Esophagus (tissue), 2 donors: ENCODE results near the gene CAPN9. TPM values are rescaled to one million over a fixed set of nuclear protein-coding genes. Genes with fewer than 3 reads are reported as not detected.

Experiments
- H3K27ac ChIP-seq, 2 donors: one replicate each; pipeline ENCODE4 v1.5.1; 2013; ENCODE audit warnings: low read depth in 2 of 2, mild to moderate bottlenecking in 2 of 2, inconsistent platforms in 1 of 2, low read length in 1 of 2, moderate library complexity in 1 of 2
- H3K27me3 ChIP-seq, 2 donors: one replicate each; pipeline ENCODE4 v1.6.1; 2013; ENCODE audit warnings: low read length in 2 of 2, control low read depth in 1 of 2, mild to moderate bottlenecking in 1 of 2; ENCODE audit not compliant: insufficient read depth in 2 of 2, control insufficient read depth in 1 of 2
- H3K36me3 ChIP-seq, 2 donors: one replicate each; pipeline ENCODE4 v1.6.1; 2013; ENCODE audit warnings: low read length in 1 of 2; ENCODE audit not compliant: control insufficient read depth in 2 of 2, insufficient read depth in 2 of 2
- H3K4me1 ChIP-seq, 2 donors: one replicate each; pipeline ENCODE4 v1.6.1; 2013; ENCODE audit warnings: low read length in 1 of 2; ENCODE audit not compliant: control insufficient read depth in 2 of 2, insufficient read depth in 2 of 2
- H3K4me3 ChIP-seq, 2 donors: one replicate each; pipeline ENCODE4 v1.5.1; 2013; ENCODE audit warnings: low read length in 2 of 2, mild to moderate bottlenecking in 2 of 2, low read depth in 1 of 2, moderate library complexity in 1 of 2
- H3K9me3 ChIP-seq, 2 donors: one replicate each; pipeline ENCODE4 v1.6.1; 2013; ENCODE audit warnings: mild to moderate bottlenecking in 2 of 2, low read depth in 1 of 2, low read length in 1 of 2, moderate library complexity in 1 of 2; ENCODE audit not compliant: control insufficient read depth in 2 of 2, insufficient read depth in 1 of 2
- WGBS, 2 donors: extraction: QIAGEN DNeasy Blood & Tissue Kit; methylation state at CpG; one replicate each; pipeline ENCODE4 v1.1.7; 2013; 5-methylcytosine and 5-hydroxymethylcytosine counted together
- polyA plus RNA-seq, 2 donors: library from polyadenylated mRNA; stranded (reverse); fragments of 200-250 nt; gene quantifications; one replicate each; pipeline ENCODE4 v1.2.3, GENCODE V29; 2013
- donor health status: healthy with polysubstance abuse.
- donor health status: Bipolar disorder and iron deficiency.

The CAPN9 gene
- polyA plus RNA-seq, 2 donors, result 0.06 TPM; not detected in 1

DNA sequence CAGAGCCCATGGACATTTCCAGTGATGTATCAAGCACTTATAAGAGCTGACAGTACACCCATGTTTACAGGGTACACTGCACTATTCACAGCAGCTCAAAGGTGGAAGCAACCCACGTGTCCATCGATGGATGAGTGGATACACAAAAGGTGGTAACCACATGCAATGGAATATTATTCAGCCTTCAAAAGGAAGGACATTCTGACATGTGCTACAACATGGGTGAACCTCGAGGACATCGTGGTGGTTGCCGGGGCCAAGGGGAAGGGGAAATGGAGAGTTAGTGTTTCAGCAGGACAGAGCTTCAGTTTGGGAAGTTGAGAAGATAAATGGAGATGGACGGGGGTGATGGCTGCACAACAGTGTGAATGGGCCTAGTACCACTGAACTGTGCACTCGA is 42.4 kb upstream of the CAPN9 start:
- WGBS, 2 donors, result 92 to 94% methylated on average over 7 of the region's 7 CpGs
- Histone ChIP-seq H3K9me3 (no peaks in the 10 kb centered on the region), H3K27ac (no peak overlapping the region), H3K4me1 (peaks cover 2% of the 10 kb centered on the region in 2 donors), H3K4me3 (no peak overlapping the region), H3K36me3 (no peaks in the 10 kb centered on the region), H3K27me3 (no peaks in the 10 kb centered on the region)

DNA sequence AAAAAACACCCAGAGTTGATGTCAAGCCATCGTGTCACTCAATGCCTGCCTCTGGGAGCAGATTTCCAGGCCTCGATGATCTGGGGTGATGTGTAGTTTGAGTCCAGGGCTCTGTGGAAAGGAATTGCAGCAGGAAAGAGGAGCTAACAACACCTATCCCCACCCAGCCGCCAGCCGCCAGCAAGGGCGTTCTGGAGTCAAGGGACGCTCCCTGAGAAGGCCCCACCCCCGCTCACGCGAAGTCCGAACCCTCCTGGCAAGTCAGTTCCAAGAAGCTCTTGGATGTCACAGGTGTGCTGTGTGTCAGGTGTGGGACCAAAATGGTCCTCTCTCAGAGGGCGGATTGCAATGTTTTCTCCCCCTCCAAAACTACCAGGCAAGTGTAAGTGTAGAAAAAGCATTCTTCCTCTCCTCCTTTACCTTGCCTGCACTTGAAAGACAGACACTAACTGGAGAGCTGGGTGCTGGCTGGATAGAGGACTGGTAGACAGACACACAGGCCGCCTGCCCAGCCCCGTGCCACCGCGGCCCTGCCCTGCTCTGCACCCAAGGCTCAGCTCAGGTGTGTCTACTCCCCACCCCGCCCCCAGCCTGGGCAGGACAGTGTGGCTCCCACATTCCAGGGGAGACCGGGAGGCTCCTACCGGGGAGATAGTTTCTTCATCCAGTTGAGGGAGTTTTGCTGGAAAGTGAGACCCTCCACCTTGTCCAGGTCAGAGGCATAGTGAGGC is 41.7 kb upstream of the CAPN9 start:
- WGBS, 2 donors, result 86 to 88% methylated on average over 18 of the region's 18 CpGs
- Histone ChIP-seq H3K27me3 (no peaks in the 10 kb centered on the region), H3K9me3 (no peaks in the 10 kb centered on the region), H3K36me3 (no peaks in the 10 kb centered on the region), H3K4me3 (no peak overlapping the region), H3K4me1 (peaks cover 2% of the 10 kb centered on the region in 2 donors), H3K27ac (no peak overlapping the region)

DNA sequence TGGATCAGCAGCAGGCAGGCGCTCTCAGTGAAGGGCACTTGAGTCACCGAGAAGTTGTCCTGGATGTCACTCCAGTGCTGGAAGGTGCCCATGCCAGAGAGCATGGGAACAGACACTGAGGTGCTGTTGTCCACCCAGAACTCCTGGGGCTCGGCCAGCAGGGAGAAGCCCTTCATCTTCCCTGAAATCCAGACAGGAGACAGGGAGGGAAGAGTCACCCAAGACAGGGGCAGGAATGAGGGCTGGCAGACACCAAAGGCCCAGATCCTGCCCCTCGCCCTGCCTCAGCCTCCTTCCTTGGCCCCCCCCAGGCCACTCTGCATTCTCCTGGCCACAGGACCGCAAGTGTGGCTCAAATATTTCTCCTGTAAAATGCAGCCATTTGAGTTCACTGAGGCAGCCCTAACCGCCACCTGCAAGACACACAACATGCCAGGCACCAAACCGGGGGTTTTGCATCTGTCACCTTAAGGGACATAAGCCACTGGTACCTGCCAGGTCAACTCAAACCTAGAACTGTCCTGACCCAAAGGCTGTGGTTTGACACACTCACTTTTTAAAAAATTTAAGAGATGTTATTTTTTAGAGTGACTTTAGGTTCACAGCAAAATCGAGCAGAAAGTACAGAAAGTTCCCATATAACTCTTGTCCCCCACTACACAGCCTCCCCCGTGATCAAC is 41.0 kb upstream of the CAPN9 start:
- 88 to 89% methylated on average over 9 of the region's 9 CpGs for WGBS, 2 donors
- peaks cover 2% of the 10 kb centered on the region in 2 donors for H3K4me1 ChIP-seq
- no peak overlapping the region for H3K4me3 ChIP-seq
- H3K27ac ChIP-seq, result no peak overlapping the region
- no peaks in the 10 kb centered on the region for H3K27me3 ChIP-seq
- H3K9me3 ChIP-seq, result no peaks in the 10 kb centered on the region
- H3K36me3 ChIP-seq, result no peaks in the 10 kb centered on the region

DNA sequence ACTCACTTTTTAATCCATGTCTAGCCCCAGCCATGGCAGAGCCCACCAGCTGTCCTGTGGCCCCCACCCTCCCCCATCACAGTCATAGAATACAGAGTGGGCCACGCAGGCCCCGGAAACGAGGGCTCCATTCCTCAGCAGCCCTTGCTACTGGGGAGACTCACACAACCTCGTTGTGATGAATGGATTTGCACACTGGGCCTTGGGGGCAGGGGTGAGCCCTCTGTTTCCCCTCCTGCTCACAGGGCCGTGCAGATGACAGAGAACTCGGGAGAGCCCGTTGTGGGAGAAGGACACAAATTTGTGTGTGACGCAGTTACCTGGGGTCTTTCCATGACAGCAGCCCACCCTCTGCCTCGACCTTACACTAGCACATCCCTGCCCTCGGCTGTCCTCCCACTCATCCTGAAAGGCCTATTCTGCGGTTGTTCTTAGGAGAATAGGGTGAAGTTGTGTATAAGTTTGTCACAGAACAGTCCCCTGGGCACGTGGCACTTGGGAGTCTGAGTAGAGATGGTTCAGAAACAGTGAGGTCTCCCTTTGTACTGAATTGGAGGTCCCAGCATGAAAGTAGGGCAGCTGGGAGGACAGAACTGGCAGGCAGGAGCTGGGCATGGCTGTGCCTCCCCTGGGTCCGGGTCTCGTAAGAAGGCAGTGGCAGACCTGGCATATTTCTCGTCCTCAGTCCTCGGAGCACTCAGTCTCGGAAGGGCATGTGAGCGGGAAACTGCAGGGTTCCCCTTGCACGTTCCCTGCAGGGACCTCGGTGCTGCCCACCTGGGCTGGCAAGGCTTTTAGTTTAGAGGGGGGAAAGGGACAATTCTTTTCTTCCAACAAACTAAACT is 40.1 kb upstream of the CAPN9 start:
- no peaks in the 10 kb centered on the region for H3K36me3 ChIP-seq
- no peaks in the 10 kb centered on the region for H3K27me3 ChIP-seq
- H3K4me3 ChIP-seq, result no peak overlapping the region
- H3K4me1 ChIP-seq, result peaks cover 2% of the 10 kb centered on the region in 2 donors
- no peak overlapping the region for H3K27ac ChIP-seq
- no peaks in the 10 kb centered on the region for H3K9me3 ChIP-seq
- WGBS, 2 donors, result 88% methylated on average over 20 of the region's 20 CpGs

DNA sequence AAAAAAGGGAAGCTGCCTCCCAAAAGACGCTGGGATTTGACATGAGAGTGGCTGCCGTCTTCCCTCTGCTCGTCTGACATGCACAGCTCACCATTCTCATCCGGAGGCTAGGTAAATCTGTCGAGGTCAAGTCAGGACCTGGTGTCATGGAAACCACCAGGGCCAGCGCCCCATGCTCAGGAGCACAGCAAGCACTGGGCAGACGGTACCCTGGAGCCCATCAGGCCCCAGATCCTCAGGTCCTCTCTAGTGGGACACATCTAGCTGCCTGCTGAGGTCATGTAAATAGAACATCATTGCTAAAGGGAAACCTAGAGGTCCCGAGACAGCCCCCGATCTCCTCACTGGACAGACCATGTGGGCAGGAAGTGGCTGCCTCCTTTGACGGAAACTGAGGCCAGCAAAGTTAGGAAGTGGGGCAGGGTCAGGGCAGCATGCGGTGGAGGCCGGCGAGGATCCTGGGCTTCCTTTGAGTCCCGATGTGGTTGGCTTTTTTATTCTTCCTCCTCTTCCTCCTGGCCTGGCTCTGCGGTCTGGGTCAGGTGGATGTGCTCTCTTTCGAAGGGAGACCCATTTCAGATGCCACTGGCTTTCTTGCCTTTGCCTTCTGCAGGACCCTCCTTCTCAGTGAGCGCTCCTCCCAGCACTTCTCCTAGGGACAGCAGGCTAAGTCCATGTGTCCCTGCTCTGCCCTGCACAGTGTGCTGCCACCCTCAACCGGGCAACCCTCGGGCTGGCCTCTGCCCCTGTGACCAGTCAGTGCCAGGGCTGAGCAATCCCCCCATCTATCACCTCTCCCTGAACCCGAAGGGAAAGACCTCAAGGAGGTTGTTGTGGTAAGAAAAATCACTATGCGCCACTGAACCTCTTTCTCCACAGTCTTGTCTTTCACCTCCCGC is 39.2 kb upstream of the CAPN9 start:
- H3K27ac ChIP-seq, result no peak overlapping the region
- H3K9me3 ChIP-seq, result no peaks in the 10 kb centered on the region
- no peaks in the 10 kb centered on the region for H3K36me3 ChIP-seq
- H3K4me1 ChIP-seq, result peaks cover 2% of the 10 kb centered on the region in 2 donors
- H3K4me3 ChIP-seq, result no peak overlapping the region
- no peaks in the 10 kb centered on the region for H3K27me3 ChIP-seq
- 63 to 72% methylated on average over 22 of the region's 22 CpGs for WGBS, 2 donors

DNA sequence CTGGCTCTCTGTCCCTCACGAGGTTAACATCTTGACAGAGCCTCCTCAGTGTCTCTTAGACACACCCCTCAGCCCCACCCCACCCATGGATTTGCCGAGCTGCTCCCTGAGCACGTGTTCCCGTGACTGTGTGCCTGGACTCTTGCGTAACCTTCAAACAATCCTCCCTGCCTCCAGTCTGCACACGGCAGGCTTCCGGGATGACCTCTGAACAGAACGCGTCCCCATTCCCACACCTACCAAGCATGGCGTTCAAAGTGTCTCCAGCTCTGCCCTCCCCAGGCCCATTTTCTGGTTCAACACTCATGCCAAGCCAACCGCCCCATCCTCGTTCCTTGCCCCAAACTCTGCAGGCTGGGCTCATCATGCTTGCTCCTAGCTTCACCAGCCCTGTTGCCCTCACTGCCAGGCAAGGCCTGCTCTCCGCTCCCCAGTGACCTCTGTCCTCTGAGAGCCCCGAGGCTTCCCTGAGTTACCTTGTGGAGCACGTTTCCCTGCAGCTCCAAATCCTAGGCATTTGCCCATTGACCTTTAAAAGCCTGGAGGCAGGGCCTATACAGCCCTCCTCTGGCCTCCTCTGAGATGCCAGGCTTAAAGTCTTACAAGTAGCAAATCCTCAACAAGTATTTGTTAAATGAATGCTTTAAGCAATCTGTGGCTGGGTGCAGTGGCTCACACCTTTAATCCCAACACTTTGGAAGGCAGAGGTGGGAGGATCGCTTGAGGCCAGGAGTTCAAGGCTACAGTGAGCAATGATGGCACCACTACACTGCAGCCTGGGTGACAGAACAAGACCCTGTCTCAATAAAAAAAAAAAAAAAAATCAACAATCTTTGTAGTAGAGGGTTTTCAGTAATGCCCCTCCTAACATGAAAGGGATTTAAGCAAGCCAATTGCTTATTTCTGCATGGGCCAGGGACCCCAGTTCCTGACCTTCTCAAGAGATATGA is 38.3 kb upstream of the CAPN9 start:
- Histone ChIP-seq H3K36me3 (no peaks in the 10 kb centered on the region), H3K27me3 (no peaks in the 10 kb centered on the region), H3K4me3 (no peak overlapping the region), H3K9me3 (no peaks in the 10 kb centered on the region), H3K27ac (no peak overlapping the region), H3K4me1 (no peaks in the 10 kb centered on the region)
- WGBS, 2 donors, result 64 to 74% methylated on average over 16 of the region's 16 CpGs

DNA sequence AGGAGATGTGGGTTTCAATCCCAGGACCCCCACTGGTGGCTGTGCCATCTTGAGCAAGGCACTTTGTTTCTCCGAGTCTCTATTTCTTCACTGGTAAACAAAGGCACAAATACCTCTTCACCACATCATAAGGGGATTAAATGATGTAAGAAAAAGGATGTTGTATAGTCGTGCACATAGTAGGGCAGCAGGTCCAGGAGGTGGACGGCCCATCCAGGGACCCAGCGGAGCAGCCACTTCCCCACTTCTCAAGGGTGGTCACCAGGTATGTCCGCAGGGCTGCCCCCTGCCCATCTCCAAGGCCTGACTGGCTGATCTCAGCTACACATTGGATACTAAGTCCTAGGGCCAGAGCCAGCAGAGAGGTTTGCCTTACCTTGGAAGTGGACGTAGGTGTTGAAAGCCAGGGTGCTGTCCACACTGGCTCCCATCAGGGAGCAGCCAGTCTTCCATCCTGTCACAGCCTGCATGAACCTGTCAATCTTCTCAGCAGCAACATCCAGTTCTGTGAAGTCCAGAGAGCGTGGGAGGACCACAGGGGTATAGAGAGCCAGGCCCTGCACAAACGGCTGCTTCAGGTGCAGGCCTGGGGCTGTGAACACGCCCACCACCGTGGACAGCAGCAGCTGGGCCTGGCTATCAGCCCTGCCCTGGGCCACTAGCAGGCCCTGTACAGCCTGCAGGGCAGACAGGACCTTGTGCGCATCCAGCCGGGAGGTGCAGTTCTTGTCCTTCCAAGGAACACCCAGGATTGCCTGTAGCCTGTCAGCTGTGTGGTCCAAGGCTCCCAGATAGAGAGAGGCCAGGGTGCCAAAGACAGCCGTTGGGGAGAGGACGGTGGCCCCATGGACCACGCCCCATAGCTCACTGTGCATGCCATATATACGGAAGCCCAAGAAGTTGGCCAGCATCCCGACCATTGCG is 37.3 kb upstream of the CAPN9 start:
- 68 to 83% methylated on average over 18 of the region's 18 CpGs for WGBS, 2 donors

DNA sequence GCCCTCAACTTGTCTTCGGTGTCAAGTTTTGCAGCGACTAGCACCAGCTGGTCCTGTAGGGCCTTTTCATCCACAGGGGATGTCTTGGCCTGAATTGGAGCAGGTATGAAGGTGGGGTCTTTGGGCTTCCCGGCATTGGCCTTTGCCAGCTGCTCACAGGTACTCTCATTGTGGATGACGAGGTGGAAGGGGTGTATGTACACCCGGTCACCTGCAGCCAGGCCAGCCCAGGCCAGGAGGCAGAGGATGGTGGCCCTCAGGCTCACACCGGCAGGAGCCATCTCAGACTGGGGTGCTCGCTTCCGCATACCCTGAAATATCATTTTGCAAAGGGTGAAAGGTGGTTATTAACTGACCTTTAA is 36.7 kb upstream of the CAPN9 start:
- Histone ChIP-seq H3K27me3 (no peaks in the 10 kb centered on the region), H3K27ac (no peak overlapping the region), H3K36me3 (no peaks in the 10 kb centered on the region), H3K4me3 (no peak overlapping the region), H3K4me1 (peaks cover 0 to 3% of the 10 kb centered on the region in 2 donors), H3K9me3 (no peaks in the 10 kb centered on the region)
- WGBS, 2 donors, result 84 to 91% methylated on average over 8 of the region's 8 CpGs

More for the DNA sequence above, 37.3 kb upstream of the CAPN9 start:
- H3K27ac ChIP-seq, result no peak overlapping the region
- H3K4me1 ChIP-seq, result peaks cover 0 to 3% of the 10 kb centered on the region in 2 donors
- no peaks in the 10 kb centered on the region for H3K36me3 ChIP-seq
- H3K9me3 ChIP-seq, result no peaks in the 10 kb centered on the region
- H3K27me3 ChIP-seq, result no peaks in the 10 kb centered on the region
- H3K4me3 ChIP-seq, result no peak overlapping the region
